HG03097 (cell line): ENCODE results near the gene EPHB1.

Source experiments
- ATAC-seq: cut with Tn5 transposase; IDR thresholded peaks from one replicate; pipeline ENCODE4 v1.9.1; 2021; ENCODE audit not compliant: unreplicated experiment, low FRiP score

The EPHB1 gene

DNA sequence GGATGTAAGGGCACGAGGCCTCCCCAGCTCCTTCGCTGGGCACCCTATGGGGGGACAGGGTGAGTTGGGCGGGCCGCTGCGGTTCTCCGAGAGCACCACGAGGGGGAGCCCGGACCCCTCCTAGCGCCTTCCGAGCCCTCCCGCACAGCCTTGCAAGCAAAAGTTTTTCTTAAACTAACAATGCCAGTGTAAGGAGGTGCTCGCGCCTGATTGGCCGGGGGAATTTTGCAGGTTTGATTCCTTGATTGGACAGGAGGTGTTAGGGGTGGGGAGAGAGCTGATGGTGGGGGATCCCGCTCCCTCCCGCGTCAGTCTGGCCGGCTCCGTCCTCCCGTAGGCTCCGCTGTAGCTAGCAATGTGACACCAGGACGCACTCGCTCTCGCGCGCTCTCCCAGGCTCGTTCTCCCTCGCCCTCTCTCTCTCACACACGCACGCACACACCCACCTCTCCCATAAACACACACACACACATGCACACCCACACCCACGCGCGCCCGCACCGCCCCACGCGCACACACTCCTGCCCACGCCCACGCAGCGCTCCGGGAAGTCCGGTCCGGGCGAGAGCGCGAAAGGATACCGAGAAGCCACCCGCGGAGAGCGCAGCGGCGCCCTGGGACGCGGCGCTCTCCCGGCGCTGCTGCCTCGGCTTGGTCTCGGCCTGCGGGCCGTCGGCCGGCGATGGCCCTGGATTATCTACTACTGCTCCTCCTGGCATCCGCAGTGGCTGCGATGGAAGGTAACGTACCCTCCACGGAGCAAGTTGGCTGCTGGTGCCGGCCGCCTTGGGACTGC is at the start of gene EPHB1:
EPHB1 (plus strand) TSS at position 311 of the 796 bp plus-strand sequence.
- peak; percentile 82 for ATAC-seq

DNA sequence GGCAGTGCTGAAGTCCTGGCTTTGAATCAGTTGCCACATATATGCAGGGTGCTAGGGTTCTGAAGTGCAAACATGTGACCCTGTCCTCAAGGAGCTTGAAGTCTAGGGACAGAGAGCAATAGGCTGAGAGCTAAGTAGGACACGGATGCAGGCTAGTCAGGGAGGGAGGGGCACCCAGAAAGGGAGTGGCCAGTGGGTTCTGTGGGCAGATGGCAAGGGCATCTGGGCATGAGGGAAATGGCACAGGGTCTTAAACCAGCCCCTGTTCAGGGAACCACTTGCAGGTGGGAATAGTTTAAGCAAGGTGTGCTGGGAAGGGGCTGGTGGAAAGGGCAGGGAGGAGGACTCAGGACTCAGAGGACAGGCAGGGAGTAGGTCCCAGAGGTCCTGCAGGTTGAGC is 46.4 kb upstream of the EPHB1 start:
- ATAC-seq: no peak

DNA sequence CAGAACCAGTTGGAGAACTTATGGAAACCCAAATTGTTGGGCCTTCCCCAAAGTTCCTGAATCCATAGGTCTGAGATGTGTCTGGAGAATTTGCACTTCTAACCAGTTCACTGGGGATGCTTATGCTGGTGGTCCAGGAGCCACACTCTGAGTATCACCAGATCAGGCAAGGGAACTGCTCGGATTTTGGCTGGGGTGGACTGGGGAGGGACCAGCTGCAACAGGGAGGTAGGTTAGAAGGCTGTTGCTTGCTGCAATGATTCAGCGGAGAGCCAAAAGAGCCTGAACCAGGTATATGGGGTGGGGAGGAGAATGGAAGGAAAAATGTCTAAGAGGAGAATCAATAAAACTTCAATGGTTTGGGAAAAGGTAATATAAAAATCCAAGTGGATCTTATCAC is 45.9 kb upstream of the EPHB1 start:
- no peak for ATAC-seq

DNA sequence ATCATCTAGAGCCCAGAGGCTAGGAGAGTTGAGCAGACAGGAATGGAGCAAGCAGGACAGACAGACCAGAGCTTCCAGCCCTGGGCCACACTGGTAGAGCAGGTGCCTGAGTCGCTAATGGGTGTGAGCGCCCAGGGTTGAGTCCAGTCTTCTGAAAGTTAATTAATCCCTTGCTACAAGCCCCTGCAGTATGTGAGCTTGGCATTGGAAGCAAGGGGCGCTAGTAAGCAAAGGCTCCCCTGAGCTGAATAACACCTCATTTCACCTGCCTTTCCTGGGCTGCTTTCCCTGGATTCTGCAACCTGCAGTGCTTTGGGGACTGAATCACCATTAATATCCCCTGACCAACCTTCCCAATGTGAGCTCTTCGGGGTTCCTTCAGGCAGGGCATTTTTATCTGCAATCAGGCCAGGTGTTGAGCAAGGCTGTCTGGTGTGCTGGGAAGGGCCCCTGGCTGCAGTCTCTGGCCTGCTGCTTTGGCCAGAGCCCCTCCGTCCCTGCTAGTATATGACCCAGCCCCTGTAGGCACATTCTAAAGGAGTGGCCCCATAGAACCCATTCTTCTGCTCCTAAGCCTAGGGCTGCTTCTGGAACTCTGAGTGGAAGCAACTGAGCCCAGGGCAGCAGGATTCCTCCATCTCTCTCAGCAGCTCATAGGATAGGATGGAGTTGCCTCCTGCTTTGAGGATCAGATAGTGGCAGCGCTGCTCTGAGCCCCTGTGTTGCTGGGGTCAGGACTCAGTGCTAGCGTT is 45.1 kb upstream of the EPHB1 start:
- no peak for ATAC-seq

DNA sequence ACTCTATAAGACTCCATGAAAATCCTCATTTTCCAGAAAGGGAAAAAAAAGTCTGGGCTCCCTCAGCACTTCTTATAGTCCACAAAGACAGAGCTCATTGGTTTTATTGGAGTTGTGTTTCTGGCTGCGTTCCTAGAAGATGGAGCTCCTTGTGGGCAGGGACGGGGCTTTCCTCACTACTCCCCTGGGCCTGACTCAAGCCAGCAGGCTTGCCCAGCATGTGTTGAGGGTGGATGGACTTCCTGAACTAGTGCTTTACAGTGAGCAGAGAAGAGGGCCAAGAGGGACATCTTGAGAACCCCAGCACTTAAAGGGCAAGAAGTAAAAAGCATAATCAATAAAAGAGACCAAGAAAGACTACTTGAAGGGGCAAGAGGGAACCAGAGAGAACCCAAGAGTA is 43.2 kb upstream of the EPHB1 start:
- ATAC-seq: no peak

DNA sequence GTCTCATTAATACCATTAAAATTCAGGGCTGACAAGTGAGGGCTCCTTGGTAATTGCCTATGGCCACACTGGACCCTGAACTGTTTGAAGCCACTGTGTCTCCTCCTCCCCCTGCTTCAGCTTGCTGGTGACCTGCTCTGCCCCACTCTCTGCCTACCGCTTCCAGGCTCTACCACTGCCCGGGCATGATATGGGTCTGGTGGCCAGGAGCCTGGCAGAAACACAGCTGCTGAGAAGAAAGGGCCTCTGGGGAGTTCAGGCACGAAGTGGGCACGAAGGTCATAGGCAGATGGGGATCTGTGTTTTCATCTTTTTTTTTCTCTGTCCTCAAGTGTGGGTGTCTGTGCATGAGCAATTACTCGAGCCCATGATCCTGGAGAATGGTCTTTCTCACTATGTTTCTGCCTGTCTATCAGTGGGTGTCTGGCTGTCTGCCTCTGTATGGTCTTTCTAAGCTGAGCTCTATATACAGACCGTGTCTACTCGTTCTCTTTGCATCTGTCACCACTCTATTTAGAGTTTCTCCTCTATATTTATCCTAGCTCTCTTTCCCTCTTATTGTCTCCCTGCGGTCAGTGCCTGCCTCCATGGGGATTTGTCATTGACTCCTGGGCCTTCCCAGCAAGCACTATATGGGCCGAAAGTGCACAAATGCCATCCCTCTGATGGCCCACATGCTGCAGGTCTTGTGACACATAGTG is 42.1 kb upstream of the EPHB1 start:
- ATAC-seq: no peak

DNA sequence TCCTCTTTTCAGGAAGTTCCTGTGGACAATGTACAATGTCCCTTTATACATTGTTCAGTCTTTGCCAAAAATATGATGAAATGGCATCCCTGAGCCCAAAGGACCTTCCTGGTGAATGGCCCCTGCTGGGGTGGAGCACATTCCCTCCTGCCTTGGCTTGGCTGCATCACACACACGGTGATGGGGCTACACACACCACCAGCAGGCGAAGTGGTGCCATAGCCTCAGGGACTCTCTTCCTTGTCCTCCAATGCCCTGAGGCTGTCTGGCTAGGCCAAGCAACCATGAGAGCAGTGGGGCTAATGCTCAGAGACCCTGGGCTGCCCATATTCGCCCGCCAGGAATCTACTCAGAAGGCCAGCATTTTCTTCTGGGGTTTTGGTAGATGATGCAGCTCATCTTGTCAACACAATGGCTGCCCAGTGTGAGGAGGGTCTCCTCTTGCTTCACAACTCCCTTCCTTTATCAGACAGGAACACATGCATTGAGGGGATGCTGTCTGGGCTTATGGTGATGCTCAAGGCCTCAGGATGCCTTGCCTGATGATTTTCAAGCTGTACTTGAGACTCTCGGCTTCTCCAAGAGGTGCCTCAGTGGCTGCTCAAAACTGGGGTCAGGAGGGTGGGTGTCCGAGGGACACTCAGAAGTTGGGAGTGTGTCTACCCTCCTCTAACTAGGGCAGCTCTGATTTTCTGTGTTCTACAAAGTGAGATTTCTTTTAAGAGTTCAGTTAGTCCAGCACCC is 40.9 kb upstream of the EPHB1 start:
- ATAC-seq: no peak

DNA sequence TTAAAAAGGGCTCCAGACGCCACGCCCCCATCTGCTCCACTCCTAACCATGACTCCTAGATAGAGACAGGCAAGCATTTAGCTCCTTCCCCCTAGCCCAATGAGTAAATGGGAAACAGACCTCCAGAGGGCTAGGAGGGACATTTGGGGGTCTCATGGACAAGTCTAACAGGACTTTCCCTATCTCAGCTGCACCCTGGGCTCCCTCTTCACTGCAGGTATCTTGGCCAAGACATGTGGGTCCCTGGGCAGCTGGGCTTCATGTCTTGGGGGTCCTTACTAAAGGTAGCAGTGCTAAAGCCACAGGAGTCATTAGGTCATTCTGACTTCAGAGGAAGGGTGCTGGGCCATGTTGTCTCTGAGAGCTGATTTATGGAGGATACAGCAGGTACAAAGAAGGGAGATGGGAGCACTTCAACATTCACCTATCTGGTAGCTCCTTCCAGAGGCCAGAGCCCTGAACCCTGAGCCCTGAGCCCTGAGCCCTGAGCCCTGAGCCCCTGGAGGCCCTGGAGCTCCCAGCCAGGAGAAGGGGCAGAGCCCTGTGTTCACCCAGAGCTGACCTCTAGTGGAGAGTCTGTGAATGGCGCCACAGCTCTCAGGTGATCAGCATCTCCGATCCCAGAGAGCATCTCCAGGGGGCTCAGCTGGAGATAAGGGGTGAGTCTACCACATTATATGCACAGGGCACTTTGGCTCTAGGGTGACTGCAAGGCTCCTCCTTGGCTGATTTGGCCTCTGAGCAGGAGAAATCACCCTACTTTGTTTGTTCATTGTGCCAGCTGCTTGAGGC is 40.1 kb upstream of the EPHB1 start:
- ATAC-seq: no peak

DNA sequence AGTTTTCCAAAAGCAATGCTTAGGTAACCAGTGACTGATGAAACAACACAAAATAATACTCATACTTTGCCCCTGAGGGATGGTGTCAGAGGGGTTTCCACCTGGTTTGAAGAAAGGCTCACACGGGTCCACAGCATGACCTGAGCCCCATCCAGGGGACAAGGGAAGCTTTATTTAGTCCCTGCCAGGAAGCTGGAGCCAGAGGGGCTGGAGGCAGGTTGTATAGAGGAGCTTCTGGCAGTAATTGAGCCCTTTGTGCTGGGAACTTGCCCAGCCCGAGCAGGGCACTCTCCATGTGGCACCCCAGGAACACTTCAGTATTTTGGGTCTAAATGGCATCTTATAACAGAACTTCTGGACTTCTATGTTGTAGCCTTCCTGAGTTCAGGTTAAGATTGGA is 39.2 kb upstream of the EPHB1 start:
- no peak for ATAC-seq

DNA sequence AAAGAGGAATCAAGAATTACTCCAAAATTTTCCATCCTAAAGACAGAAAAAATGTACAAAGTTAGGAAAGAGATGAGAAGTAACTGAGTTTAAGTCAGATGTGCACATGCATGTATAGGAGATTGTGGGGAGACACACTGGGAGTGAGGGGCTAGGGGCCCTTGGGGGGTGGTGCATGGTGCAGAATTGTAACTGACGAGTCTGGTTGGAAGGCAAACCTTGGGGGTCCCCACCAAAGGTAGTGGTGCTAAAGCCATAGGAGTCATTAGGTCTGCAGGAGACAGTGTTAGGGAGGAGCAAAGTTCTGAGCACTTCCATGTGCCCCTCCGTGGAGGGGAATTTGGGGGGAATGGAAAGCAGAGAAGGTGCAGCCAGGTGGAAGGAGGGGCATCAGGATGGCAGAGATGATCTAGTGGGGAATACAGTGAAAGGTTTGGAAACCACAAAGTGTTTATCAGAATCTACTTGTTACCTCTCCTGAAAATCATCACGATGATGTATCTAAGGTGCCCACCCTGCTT is 37.5 kb upstream of the EPHB1 start:
- ATAC-seq: no peak

DNA sequence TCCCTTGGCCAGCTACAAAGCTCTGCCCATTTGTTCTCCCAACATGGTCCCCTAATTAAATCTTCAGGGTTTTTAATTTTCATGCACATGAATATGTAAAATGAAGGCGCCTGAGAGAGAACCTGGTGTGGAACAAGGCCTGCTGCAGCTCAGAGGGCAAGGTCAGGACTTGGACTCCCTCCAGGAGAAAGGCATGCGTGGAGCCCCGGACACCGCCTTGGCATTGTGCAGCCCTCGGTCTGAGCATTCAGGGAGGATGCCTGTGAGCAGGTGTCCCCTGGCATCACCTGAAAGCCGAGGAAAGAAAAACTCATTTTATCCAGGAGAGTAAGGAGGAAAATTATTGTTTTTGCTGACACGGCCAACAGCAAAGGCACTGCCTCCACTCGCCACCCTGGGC is 33.8 kb upstream of the EPHB1 start:
- ATAC-seq: no peak

DNA sequence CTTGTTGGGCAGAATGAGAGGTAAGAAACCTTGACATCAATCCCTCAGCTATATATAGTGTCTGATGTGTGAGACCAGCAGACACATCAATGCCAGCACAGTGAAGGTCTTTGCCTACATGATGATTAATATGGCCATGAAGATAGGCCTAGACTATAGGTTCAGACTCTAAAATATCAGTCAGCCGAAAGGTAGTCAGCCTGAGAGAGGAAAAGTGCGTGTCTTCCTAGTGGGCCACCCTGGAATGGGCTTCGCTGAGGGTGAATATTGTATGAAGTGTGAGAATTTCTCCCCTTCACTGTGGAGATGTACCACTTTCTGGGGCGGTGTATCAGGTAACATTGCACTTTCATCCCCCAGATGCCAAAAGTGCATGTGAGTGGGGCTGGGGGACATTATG is 33.0 kb upstream of the EPHB1 start:
- ATAC-seq: no peak

DNA sequence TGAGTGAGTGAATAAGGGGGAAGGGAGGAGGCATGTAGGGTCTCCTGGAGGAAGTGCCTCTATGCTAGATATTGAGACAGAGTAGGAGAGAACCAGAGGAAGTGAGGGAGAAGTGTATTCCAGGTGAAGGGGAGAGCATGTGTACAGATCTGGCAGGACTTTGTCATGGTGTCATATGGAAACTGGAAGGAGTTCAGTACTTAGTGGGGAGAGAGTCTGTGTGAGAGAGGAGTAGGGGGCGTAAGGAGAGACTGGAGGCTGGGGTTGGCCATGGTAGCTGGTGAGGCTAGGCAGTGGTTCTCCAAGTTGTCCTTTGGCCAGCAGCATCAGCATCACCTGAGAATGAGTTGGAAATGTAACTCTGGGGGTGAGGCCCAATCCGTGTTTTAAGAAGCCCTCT is 29.6 kb upstream of the EPHB1 start:
- ATAC-seq: no peak

DNA sequence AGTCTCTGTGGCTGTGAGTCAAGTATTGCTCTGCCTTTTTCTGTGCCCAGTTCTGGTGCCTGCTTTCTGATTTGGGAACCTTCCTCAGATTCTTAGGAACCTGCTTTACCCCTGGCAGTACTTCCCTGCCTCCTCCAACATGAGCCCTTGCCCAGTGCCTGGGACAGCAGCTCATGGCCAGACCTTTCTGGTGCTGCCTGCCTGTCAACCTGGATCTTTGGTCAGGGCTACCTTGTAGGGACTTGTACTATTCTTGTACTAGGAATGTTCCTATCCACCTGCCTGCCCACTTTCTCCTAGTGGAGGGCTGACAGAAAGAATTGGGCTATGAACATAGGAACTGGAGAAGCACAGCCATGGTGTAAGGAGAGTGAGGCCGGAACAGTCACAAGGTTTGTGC is 28.8 kb upstream of the EPHB1 start:
- ATAC-seq: no peak

DNA sequence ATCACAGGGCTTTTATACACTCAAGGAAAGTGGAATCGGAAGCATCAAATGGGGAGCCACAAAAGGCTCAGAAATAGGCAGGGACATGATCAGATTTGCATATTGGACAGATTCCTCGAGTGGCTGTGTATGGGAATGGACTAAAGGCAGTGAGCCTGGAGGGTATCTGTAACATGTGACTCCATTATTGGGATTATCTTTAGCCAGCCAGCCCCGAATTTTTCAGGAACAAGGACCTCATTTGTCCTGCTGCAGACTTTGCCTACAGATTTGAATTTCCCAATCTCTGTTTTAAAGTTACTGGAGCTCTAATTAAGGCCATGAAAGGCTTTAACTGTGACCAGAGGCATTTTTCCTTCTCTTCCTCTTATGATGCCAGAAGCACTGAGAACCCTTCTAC is 26.9 kb upstream of the EPHB1 start:
- no peak for ATAC-seq

DNA sequence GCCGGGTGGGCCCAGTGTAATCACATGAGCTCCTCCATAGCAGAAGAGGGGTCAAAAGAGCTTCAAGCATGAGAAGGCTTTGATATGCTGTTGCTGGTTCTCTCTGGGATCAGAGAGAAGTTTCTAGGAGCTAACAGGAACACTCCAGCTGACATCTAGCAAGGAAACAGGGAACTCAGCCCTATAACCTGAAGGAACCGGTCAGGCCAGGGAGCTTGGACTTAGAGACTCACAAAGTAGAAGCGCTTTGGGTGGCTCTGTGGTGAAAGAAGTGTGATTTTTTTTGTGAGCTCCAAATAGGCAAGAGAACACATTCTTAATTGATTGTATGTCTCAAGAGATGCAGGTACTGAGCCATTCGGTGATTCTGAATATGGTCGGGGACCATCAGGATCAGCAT is 26.2 kb upstream of the EPHB1 start:
- no peak for ATAC-seq

DNA sequence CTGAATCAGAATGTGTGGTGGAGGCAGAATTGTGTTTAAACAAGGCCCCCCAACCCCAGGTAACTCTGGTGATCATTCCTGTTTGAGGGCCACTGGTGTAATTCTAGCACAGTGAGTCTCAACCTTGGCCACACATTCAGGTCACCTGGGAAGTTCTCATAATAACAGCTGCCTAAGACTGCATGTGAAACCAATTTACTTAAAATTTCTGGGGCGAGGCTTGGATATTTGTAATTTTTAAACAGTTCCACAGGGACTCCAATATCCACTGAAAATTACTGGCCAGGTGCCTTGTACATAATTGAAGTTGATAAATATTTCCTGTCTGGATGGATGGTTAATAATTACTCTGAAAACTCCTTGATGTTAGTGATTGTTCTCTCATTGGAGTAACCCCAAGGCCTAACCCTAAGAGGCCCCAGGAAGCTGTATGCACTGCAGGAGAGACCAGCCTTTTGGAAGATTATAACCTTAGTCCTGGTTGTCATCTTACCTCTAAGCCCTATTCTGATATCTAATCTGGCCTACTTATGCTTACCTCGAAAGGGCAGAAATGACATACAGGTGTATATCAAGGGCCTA is 25.7 kb upstream of the EPHB1 start:
- no peak for ATAC-seq

DNA sequence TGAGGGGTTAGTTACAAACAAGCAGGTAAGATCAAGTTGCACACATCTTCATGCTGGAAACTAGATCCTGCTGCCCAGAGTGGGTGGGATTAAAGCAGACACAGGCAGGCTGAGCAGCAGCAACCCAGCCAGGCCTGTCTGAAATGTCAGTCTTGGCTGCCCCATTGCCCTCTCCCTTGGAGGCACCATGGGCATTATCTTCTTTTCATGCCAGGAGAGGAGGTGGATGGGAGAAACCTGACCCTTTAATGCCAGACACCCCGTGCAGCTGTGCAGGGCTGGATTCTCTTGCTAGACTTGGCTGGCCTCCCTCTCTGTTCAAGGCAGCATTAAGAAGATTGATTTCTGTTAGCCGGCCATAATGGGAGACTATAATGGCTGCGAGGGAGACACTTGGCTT is 23.0 kb upstream of the EPHB1 start:
- no peak for ATAC-seq

DNA sequence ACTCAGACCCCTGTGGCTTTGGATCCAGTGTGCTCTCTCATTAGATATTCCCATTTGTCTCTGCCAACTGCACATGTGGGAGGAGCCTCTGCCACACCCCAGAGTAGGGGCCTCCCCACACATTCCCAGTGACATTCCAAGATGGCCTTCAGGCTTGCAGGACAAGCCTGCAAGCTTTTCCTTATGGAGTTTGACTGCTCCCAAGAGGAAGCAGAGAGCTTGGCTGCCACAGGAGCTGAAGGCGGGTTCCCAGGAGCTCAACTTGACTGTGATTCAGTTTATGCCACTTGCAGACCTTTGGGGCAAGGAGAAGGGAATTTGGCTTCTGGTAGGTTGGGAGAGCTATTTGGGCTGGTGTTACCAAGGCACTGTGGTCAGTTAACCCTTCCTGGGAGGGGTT is 22.5 kb upstream of the EPHB1 start:
- ATAC-seq: no peak

DNA sequence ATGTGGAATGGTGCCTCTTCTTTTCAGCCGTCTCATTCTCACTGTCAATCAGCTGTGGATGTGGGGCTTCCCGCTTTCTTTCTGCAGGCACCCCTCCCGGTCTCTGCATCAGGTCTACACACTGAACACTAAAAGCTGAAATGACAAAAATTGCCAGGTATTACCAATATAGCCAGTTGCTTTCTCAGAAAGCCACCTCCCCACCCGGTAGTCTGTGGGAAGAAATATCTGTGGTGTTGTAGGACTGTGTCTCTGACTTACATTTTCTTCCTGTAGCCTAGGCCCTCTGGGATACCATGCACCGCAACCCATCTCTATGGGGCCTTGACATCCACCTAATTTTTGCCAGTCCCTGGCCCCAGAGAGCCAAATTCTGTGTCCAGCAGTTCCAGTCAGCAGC is 19.2 kb upstream of the EPHB1 start:
- ATAC-seq: no peak
